SIG-M5 (cell line): ENCODE results near the gene MTHFSD.

ENCODE experiments used
- DNase-seq: peaks from one replicate; lab custom pipeline; 2025; lab: John Stamatoyannopoulos, UW

Gene MTHFSD

DNA sequence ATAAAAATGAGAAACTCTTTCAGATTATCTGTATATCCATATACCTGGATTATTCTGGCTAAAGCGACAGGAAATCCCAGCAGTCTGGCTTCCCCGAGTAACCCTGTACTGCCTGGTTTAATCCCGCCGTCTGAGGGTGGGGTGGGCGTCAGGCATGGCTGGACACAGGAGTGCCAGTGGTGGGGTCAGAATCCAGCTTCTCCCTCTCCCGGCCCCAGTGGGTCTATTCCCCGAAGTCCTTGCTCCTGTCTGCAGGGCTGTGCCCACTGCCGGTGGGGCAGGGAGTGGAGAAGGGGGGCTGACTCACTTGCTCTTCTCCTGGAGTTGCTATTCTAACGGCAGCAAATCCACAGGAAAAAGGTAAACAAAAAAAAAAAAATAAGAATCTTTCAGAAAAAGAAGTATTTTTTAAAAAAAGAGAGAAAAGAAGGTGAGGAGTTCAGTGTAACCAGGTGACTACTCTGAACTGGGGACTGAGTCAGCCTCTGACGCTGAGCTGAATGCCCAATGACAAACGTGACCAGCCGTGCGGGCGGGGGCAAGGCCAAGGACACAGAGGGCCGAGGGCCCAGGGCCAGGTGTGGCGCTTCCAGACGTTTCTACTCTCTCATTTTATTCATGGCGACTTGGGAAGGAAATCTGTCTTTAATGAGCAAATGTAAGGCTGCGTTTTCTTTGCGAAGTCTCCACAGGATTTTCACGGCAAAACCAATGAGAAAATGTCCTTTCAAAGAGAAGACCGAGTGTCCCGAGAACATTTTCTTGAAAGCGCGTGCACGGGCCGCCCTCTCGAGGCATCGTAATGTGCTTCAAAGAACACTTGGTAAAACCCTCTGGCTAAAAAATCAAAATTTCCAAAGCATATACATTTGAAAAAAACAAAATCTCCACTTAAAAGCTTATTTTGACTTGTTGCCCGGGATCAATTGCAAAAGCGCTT is 24.5 kb downstream of the MTHFSD start:
- DNase-seq: no peak

DNA sequence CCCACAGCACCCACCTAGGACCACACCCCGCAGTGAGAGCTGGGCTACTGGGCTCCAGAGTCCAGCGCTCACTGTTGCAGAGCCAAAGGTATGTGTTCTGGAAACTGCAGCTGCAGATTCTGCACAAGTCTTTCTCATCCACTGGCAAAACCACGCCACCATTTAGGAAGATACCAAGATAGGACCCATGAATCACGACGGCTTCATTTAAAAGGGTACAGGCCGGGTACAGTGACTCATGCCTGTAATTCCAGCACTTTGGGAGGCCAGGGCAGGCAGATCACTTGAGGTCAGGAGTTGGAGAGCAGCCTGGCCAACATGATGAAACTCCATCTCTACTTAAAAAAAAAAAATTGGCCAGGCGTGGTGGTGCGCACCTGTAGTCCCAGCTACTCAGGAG is 25.9 kb downstream of the MTHFSD start:
- no peak for DNase-seq

GRCh38 chr16:86528061-86528929 is 26.7 kb downstream of the MTHFSD start:
- no peak for DNase-seq

GRCh38 chr16:86527366-86527765 is 27.7 kb downstream of the MTHFSD start:
- DNase-seq: no peak

DNA sequence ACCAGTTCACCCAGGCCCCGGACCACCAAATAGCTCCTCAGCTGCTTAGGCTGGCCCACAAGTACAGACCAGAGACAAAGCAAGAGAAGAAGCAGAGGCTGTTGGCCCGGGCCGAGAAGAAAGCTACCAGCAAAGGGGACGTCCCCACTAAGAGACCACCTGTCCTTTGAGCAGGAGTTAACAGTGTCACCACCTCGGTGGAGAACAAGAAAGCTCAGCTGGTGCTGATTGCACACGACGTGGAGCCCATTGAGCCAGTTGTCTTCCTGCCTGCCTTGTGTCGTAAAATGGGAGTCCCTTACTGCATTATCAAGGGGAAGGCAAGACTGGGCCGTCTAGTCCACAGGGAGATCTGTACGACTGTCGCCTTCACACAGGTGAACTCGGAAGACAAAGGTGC is 29.3 kb downstream of the MTHFSD start:
- no peak for DNase-seq

GRCh38 chr16:86524029-86524428 is 31.0 kb downstream of the MTHFSD start:
- DNase-seq: no peak

DNA sequence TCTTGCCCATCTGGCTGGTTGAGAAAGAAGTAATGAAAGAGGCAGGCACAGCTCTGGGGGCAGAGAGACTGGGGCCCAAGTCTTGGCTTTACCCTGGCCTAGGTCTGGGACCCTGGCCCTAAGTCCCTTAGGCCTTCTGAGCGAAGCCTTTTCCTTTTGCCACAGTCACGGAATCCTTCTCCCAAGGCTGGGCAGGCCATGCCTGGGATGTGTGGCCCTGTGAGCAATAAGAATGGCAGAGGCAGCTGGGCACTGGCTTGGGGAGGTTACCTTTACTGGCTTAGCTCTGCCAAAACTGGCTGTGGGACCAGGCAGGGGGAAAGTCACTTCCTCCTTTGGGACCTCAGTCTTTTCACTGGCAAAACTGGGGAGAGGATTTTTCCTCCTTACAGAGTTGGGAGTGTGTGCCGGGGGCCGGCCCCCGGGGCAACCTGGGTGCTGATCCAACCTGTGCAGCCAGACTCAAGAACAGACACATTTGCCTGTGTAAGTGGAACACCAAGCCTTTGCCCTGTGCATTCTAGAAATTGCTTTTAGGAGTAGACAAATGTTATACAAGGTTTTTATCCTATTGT is 31.8 kb downstream of the MTHFSD start:
- DNase-seq: no peak

- no peak for DNase-seq
These were observed 32.4 kb downstream of the MTHFSD start for GRCh38 chr16:86522634-86523033.

DNA sequence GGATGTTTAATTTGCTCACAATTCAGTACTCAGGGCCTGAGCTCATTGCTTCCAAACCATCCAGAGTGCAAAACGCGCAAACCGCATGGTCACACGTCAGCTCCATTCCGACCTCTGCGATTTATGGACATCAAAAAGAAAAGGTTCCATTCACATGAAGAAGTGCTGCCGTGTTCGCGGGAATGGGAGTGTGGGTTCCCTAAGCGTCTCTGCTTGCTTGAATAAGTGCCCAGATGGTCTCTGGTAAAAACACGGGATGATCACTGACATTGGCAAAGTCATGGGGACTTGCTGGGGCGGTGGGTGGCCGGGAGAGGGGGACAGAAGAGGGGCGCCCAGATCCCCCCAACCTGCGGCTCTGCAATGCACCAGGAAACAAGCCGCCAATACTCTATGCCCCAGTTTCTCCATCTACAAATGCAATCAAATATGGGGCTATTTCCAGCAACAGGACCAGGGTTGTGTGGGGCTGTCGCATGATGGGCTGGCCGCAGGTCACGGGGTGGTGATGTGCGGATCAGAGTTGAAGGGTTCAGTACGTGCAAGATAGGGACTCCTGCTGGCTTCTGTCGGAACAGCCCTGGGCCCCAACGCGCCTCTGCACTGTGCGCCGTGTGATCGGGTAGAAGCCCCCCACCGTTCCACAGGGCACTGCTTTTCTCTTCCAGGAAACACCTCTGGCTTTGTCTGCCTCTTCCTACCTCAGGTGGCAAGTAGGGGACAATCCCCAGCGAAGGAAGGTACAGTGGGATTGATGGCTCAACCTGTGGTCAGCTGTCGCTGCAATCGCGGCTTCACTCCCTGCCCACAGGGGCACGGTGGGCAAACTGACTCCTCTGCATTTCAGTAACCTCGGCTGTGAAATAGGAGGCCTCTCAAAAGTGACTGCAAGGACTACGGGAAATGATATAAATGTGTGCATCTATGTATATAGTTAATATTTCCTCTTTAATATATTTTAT is 33.5 kb downstream of the MTHFSD start:
- no peak for DNase-seq

DNA sequence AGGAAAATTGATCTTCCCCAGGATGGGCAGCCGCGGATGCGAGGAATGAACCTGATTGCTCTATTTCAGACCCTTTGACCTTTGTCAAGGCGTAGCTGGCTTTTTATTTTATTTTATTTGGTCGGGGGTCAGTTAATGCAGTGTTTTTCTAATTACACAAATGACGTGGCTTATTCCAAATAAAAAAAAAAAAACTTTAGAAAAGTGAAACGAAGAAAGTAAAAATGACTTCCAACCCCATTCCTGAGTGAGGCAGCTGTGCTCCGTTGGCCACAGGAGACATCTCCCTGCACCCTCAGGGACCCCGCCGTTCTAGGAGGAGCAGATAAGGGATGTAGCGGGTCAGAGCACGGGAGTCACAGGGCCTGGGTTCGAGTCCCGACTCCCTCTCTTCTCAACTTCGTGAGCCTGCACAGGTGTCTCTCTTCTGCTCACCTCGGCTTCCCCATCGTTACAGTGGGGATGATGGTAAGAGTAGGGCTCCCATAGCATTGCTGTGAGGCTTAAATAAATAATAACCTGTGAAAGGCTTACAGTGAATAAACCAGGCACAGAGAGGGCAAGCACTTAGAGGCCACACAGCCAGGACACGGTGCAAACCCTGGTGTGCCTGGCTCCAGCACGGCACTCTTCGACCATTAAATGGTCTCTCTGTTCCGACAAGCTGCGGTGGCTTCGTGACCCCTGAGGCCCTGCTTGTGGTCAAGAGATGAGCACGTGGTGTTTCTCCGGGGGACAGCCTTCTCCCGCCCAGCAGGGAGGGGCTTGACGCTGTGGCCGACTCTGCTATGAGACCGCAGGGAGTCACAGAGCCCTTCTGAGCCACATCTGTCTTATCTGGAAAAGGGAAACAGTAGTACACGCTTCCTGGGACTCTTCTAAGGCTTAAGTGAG is 34.5 kb downstream of the MTHFSD start:
- DNase-seq: no peak

DNA sequence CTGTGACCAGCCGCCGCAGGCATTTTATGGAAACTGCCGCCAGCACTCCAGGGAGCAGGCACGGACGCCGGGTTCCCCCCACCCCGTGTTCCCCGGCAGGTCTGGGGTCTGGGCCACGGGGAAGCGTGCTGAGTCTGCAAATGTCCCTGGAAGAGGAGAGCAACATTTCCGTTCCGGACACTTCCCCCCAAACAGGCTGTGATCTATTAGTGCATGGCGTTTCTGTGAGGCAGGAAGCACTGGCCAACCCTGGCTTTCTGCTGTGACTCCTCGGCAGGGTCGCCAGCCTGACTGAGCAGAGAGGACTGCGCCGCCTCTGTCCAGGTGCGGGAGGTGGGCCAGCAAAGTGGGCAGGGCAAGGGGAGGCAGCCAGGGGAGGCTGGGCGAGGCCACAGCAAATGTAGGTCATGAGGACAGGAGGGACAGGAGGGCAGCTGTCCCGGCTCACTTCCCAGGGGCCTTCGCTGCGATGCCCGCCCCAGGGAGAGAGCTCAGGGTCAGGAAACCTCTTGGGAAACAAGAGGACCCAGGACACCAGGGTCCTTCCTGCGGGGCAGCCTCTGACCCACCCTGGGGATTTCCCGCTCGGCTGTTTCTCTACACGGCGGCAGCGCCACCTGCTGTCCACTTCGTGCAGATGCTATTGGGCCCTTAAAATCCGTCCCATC is 35.3 kb downstream of the MTHFSD start:
- DNase-seq: no peak

DNA sequence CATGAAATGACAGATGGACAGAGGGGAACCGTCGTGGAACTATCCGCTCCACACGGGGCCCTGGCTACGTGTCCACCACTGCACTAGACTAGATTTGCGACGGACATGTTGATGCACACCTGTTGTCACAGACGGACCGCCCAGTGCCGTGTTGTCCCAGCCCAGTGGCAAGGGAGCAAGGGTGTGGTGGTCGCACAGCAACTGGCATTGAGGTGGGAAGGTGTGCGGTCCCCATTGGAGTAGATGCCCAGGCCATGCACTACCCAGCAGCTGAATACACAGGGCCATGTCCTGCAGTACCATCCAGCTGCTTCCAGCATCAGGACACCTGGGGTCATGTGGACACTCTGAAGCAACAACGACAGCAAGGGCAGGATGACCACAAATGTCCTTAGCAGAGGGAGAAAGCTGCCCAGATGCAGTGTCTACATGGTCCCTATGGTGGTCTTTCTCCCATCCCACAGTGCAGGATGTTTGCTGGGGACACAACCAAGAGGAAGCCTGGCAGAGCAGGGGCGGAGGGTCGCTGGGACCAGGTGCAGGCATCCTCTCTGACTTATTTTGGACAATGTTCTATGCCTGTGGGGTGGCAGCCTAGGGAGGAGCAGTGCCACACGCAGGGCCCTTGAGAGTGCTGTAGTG is 35.9 kb downstream of the MTHFSD start:
- no peak for DNase-seq

DNA sequence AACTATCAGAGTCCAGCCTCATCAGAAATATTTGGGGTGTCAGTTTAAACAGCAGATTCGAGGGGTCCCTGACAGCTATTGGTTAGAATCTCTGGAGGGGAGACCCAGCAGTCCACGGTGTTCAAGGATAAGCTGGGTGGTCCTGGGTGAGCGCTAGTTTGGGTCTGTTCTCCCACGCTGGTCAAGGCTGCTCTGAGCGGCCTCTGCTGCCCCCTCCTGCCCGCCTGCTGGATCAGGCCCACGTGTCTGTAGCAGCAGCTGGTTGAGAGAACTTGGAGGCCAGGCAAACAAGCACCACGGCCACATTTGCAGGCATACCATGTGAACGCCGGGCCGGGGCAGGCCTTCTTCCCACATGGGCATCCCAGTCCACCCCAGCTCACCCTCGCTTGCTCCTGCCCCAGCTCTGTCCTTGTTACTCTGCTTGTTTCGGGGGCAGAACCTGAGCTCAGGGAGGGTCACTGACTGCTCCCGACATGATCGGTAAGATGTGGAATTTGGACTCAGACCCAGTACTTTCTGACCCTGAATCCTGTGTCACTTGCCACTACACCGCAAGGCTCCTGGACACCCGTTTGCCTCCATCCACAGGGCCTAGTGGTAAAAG is 37.3 kb downstream of the MTHFSD start:
- no peak for DNase-seq

DNA sequence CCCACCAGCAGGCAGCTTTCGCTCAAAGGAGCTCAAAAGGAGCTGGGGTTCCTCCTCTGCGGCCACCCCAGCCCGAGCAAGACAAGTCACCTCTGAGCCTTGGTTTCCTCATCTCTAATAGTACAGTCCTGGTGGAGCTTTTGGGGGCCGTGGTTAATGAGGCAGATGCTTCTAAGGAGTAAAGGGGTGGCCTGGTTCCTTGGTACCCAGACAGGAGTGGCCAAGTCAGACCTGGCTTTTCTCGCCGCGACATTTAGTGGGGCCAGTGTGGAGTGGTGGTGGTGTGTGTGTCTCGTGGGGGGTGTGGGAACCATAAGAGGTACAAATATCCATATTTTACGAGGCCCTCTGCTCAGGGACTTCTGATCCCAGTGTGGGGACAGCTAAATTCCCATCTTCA is 38.0 kb downstream of the MTHFSD start:
- DNase-seq: no peak

DNA sequence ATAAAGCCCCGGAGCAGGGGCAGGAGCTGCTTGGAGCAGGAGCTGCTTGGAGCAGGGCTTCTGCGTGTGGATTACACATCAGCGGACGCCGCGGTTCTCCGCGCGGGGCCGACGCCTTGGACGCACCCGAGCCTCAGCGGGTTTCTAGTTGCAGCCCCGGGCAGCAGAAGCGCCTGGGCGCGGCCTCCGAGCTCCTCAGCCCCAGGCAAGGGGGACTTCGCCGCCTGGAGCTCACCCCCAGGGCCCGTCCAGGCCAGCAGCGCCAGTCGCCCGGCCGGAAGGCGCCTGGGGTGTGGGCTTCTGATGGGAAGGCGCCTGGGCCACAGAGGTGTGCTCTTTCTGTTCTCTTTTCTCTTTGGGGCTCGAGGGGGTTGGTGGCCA is 38.4 kb downstream of the MTHFSD start:
- DNase-seq: no peak

DNA sequence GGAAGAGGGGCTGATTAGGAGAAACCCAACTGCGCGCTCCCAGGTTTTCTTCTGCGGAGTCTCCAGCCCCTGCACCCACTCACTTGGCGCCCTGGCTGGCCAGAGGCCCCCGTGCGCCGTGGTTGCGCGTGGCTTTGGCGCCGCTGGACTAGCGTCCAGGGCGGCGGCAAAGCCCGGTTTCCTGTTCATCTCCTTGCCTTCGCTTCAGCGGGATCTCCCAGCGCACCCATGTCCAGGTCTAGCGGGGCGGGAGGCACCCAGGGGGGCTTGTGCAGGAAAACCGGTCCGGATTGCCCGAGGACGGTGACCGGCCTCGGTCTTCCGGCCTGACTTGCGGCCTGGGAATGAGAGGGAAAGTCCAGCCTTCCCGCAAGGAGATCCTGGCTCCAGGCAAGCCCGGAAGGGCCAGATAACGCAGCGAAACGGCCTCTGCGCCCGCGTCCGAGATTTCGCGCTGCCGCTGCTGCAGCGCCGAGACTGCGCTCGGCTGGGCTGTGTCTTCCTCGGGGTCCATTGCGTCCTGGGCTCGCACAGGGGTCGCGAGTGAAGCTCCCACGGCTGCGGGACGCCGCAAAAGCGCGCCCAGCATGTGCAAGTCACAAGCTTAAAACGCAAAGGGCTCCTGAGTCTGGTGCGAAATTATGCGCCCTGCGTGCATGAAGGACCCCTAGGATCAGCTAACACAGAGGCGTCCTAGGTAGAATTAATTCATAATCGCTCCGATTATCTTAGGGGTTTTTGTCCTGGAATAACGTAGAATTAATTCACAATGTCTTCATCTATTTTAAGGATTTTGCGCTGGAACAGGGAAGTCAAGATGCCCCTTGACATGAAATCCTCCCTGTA is 39.0 kb downstream of the MTHFSD start:
- DNase-seq: no peak

GRCh38 chr16:86515413-86515776 is 39.6 kb downstream of the MTHFSD start:
- no peak for DNase-seq
